Adrenal gland (tissue), 5 donors: ENCODE data around the gene MARK3.

Source experiments
- CTCF ChIP-seq, 6 experiments: fragments of 450-650 bp in 4 of 6; fragments of 200-600 bp in 2 of 6; sonication (generic) in 1 of 6; IDR thresholded peaks; 1 replicate in 5 of 6; 2 replicates in 1 of 6; pipeline versions ENCODE4 v1.5.1 to v1.8.0; 2016 to 2021; ENCODE audit warnings: antibody characterized with exemption in 6 of 6, mild to moderate bottlenecking in 2 of 6, moderate library complexity in 1 of 6
- POLR2A ChIP-seq, 2 donors: fragments of 450-650 bp; IDR thresholded peaks; one replicate each; pipeline ENCODE4 v1.6.1; 2017; ENCODE audit warnings: antibody characterized with exemption in 2 of 2, mild to moderate bottlenecking in 2 of 2, moderate library complexity in 1 of 2
- donor health status: DM: no; HTN: no; CAD: no.

DNA sequence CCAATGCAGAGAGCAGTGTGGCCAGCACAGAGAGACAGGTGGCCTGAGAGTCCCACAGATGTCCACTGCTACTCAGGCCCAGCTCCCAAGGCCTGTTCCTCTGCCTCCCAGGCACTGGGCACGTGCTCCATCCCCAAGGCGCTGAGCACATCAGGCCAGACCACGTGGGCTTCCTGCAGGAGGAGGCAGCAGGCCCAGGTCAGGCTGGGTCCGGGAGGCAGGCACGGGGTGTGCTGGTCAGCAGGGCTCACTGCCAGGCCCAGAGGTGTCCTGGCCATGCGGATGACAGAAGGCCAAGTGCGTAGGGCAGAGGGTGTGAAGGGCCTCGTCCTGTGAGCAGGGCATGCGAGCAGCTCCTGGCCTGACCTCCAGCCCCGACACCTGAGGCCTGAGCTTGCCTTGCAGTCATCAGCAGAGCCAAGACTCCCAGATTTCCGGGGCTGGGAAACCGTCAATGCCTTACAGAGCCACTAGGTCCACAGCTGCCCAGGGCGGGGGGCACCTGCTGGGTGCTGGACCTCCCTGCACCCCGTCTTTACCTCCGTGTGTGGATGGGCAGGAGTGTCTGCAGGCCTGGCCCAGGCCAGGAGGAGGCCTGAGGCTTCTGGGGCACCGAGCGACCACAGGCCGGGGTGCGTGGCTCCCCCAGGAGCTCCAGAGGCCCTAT is 158.6 kb downstream of the MARK3 start:
- TF ChIP-seq CTCF (IDR thresholded peaks at IDR 0.05) (no peak), POLR2A (IDR thresholded peaks at IDR 0.05) (no peak)
